Measurements from ENCODE around the gene EPHA6.

DNA sequence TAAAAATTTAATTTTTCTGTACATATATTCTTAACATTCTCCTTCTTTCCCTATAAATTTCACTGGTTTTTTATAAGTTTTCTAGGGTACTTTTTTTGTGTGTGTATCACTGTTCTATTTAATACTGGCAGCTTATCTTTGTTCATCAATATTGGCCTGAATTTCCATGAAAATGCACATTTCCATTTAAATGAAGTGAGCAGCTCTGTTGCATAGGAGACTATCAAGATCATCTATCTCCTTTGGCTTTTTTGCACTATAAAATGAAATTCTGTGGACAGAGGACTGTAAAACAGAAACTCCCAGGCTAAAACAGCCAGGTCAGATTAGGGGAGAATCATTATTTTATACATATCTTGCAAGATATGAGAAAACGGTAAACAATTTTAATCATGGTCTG is 673.2 kb downstream of the EPHA6 start:
- TF ChIP-seq, protein P1, sequence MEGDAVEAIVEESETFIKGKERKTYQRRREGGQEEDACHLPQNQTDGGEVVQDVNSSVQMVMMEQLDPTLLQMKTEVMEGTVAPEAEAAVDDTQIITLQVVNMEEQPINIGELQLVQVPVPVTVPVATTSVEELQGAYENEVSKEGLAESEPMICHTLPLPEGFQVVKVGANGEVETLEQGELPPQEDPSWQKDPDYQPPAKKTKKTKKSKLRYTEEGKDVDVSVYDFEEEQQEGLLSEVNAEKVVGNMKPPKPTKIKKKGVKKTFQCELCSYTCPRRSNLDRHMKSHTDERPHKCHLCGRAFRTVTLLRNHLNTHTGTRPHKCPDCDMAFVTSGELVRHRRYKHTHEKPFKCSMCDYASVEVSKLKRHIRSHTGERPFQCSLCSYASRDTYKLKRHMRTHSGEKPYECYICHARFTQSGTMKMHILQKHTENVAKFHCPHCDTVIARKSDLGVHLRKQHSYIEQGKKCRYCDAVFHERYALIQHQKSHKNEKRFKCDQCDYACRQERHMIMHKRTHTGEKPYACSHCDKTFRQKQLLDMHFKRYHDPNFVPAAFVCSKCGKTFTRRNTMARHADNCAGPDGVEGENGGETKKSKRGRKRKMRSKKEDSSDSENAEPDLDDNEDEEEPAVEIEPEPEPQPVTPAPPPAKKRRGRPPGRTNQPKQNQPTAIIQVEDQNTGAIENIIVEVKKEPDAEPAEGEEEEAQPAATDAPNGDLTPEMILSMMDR (conservative IDR thresholded peaks at IDR 0.05; ENCODE audit: low read depth, low read length) = no peak
- TF ChIP-seq EZH2 (IDR thresholded peaks at IDR 0.05; ENCODE audit: low read length, unreplicated experiment) = no peak
